ENCODE data around the gene KIF20B.
A peak's percentile ranks its signal among the peaks of the same experiment; 100 is the strongest.
"Not testable (repeated sequence)": the region's sequence is repeated elsewhere in the genome, so short reads cannot be mapped to it uniquely, and the experiment has no call there.

Gene KIF20B

GRCh38 chr10:89693176-89693575, 8.2 kb upstream of the KIF20B start:
- DNase-seq: no peak

- no peak for DNase-seq
These were observed 6.1 kb upstream of the KIF20B start for GRCh38 chr10:89695307-89695706.

- no peak for DNase-seq
These were observed 3.4 kb upstream of the KIF20B start for GRCh38 chr10:89697946-89698345.

- DNase-seq: no peak
These were observed 1.8 kb upstream of the KIF20B start for GRCh38 chr10:89699581-89700064.

GRCh38 chr10:89700923-89701241, 508 bp upstream of the KIF20B start:
- DNase-seq: no peak

GRCh38 chr10:89702121-89702480, 711 bp downstream of the KIF20B start:
- peak; percentile 18 for DNase-seq

GRCh38 chr10:89705466-89705865, 4.1 kb downstream of the KIF20B start:
- no peak for DNase-seq

- no peak for DNase-seq
These were observed 4.6 kb downstream of the KIF20B start for GRCh38 chr10:89706011-89706410.

GRCh38 chr10:89707372-89707771, 6.0 kb downstream of the KIF20B start:
- DNase-seq: no peak

- no peak for DNase-seq
These were observed 9.4 kb downstream of the KIF20B start for GRCh38 chr10:89710753-89711152.

- DNase-seq: no peak
These were observed 33.2 kb downstream of the KIF20B start for GRCh38 chr10:89734616-89735015.

- peak; percentile 18 for DNase-seq
These were observed 37.3 kb downstream of the KIF20B start for GRCh38 chr10:89738551-89739209.

- no peak for DNase-seq
These were observed 39.9 kb downstream of the KIF20B start for GRCh38 chr10:89741126-89741762.

GRCh38 chr10:89744026-89744425, 42.6 kb downstream of the KIF20B start:
- DNase-seq: no peak

- no peak for DNase-seq
These were observed 44.5 kb downstream of the KIF20B start for GRCh38 chr10:89745903-89746302.

GRCh38 chr10:89750441-89750840, 49.1 kb downstream of the KIF20B start:
- DNase-seq: no peak

- DNase-seq: no peak
These were observed 54.0 kb downstream of the KIF20B start for GRCh38 chr10:89755374-89755773.

- DNase-seq: no peak
These were observed 58.1 kb downstream of the KIF20B start for GRCh38 chr10:89759531-89759930.

GRCh38 chr10:89763671-89764070, 62.3 kb downstream of the KIF20B start:
- not testable (repeated sequence) for DNase-seq

GRCh38 chr10:89771684-89772083, 70.3 kb downstream of the KIF20B start:
- DNase-seq: no peak

GRCh38 chr10:89773081-89773480, 71.7 kb downstream of the KIF20B start:
- DNase-seq: no peak

- DNase-seq: no peak
These were observed 75.3 kb downstream of the KIF20B start for GRCh38 chr10:89776665-89777064.

- DNase-seq: no peak
These were observed 81.1 kb downstream of the KIF20B start for GRCh38 chr10:89782470-89782869.

- no peak for DNase-seq
These were observed 82.0 kb downstream of the KIF20B start for GRCh38 chr10:89783406-89783805.

GRCh38 chr10:89785095-89785494, 83.7 kb downstream of the KIF20B start:
- no peak for DNase-seq
